ENCODE results near the gene JMJD1C.
"Not testable (repeated sequence)": the region's sequence is repeated elsewhere in the genome, so short reads cannot be mapped to it uniquely, and the experiment has no call there.

The JMJD1C gene

GRCh38 chr10:63410633-63411032 is 55.1 kb downstream of the JMJD1C start:
- no peak for DNase-seq

GRCh38 chr10:63409465-63410027 is 56.2 kb downstream of the JMJD1C start:
- no peak for DNase-seq

GRCh38 chr10:63407136-63407662 is 58.6 kb downstream of the JMJD1C start:
- DNase-seq = no peak

GRCh38 chr10:63396133-63396761 is 69.5 kb downstream of the JMJD1C start:
- no peak for DNase-seq

- DNase-seq = no peak
Observed at GRCh38 chr10:63393050-63393449, 72.7 kb downstream of the JMJD1C start.

GRCh38 chr10:63392224-63392623 is 73.6 kb downstream of the JMJD1C start:
- no peak for DNase-seq

GRCh38 chr10:63391812-63392211 is 74.0 kb downstream of the JMJD1C start:
- no peak for DNase-seq

- no peak for DNase-seq
Observed at GRCh38 chr10:63390521-63390920, 75.3 kb downstream of the JMJD1C start.

- no peak for DNase-seq
Observed at GRCh38 chr10:63388421-63389031, 77.3 kb downstream of the JMJD1C start.

- no peak for DNase-seq
Observed at GRCh38 chr10:63385254-63385653, 80.5 kb downstream of the JMJD1C start.

- no peak for DNase-seq
Observed at GRCh38 chr10:63384675-63385074, 81.1 kb downstream of the JMJD1C start.

GRCh38 chr10:63384001-63384400 is 81.8 kb downstream of the JMJD1C start:
- no peak for DNase-seq

- DNase-seq = no peak
Observed at GRCh38 chr10:63383141-63383540, 82.6 kb downstream of the JMJD1C start.

- DNase-seq = no peak
Observed at GRCh38 chr10:63382066-63382465, 83.7 kb downstream of the JMJD1C start.

GRCh38 chr10:63377305-63377661 is 88.5 kb downstream of the JMJD1C start:
- not testable (repeated sequence) for DNase-seq

- no peak for DNase-seq
Observed at GRCh38 chr10:63376560-63377304, 89.0 kb downstream of the JMJD1C start.

GRCh38 chr10:63375859-63376258 is 89.9 kb downstream of the JMJD1C start:
- no peak for DNase-seq

- no peak for DNase-seq
Observed at GRCh38 chr10:63375458-63375857, 90.3 kb downstream of the JMJD1C start.

- DNase-seq = no peak
Observed at GRCh38 chr10:63374991-63375390, 90.8 kb downstream of the JMJD1C start.

GRCh38 chr10:63373176-63373575 is 92.6 kb downstream of the JMJD1C start:
- DNase-seq = no peak

- DNase-seq = no peak
Observed at GRCh38 chr10:63369711-63370110, 96.1 kb downstream of the JMJD1C start.

GRCh38 chr10:63368365-63368764 is 97.4 kb downstream of the JMJD1C start:
- no peak for DNase-seq
